Measurements from ENCODE around the gene REC8.
A peak's percentile ranks its signal among the peaks of the same experiment; 100 is the strongest.

REC8 gene, protein sequence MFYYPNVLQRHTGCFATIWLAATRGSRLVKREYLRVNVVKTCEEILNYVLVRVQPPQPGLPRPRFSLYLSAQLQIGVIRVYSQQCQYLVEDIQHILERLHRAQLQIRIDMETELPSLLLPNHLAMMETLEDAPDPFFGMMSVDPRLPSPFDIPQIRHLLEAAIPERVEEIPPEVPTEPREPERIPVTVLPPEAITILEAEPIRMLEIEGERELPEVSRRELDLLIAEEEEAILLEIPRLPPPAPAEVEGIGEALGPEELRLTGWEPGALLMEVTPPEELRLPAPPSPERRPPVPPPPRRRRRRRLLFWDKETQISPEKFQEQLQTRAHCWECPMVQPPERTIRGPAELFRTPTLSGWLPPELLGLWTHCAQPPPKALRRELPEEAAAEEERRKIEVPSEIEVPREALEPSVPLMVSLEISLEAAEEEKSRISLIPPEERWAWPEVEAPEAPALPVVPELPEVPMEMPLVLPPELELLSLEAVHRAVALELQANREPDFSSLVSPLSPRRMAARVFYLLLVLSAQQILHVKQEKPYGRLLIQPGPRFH

DNA sequence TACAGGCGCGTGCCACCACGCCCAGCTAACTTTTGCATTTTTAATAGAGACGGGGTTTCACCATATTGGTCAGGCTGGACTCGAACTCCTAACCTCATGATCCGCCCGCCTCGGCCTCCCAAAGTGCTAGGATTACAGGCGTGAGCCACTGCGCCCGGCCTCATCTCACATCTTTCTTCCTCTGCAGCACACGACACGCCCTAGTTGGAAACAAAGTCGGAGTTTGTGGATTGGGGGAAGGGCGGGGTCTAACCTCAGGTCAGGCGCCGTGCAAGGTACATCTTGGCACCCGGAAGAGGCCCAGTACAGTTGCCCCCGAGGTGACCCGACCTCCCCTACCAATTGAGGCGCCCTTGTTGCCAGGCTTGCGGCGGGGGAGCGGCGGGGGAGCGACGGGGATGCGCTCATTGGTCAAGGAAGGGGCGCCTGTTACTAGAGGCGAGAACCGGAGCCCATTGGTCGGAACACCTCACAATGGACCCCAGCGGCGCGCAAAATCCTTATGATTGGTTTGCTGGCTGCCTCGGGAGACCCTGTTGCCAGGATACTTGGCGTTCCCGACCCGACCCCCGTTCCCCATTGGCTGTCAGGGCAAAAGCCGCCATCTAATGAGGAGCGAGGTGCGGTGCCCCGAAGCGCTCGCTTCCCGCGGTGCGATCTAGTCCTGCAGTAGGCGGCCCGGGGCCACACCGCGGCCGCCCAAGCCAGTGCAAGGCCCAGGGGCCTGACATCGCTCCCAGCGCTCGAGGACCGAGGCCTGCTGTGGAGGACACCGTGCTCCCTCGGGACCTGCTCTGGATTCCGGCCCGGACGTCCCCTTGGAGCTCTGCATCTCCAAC is at the start of gene REC8:
REC8 (plus strand) TSS at position 659 of the 839 bp plus-strand sequence. CDS start 473 bp downstream, outside the sequence.
- DNase-seq: no peak

GRCh38 chr14:24122416-24122815 is 49.5 kb upstream of the REC8 start:
- DNase-seq: no peak

DNA sequence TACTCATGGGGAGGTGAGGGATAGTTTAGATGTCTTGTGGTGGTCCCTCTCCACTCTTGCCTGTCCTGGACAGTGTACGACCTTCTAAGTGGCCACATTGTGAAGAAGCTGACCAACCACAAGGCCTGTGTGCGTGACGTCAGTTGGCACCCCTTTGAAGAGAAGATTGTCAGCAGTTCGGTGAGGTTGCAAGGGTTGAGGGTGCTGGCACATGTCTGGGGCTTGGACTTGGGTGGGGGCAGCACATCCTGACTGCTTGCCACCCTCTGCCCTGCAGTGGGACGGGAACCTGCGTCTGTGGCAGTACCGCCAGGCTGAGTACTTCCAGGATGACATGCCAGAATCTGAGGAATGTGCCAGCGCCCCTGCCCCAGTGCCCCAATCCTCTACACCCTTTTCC is 49.0 kb upstream of the REC8 start:
- no peak for DNase-seq

DNA sequence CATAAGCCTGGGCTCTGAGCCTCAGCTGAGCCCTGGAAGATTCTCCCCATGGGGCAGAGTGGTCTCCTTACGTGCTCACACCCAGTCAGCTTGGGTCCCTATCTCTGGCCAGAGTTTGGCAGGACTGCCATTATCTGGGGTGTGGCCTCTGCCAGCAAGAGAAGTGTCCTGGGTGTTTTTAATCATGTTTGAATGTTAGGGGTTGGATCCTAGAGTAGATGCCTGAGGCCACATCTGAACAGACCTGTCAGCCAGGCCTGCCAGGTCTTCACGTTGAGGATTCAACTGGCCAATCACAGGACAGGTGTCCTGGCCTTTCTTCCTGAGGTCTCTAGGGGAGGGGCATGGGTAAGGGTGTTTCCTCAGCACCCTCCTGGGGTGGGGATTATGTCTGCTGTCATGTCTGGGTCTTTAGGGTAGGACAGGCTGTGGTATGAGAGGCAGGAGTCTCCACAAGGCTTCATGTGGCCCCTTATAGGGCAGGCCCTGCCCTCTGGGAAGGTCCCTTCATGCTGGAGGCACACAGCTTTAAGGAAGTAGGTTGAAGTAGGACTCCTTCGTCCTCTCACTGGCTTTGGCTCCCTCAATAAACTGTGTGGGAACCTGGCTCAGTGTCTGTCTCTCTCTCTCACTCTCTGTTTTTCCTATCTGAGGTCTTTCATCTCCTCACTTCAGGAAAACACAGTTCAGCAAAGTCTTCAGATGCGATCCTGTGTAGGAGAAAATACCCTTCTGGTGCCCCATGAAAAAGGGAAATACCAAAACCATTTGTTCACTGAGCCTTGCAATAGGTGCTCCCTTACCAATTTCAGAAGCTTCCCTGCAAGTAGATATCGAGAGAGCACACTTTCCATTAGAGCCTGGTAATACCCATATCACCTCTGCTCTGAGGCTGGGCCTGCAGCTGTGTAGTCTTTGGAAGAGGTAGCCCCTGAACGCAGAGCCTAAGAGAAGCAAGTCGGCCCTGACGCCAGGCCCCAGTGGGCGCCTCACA is 48.2 kb upstream of the REC8 start:
- DNase-seq: no peak

DNA sequence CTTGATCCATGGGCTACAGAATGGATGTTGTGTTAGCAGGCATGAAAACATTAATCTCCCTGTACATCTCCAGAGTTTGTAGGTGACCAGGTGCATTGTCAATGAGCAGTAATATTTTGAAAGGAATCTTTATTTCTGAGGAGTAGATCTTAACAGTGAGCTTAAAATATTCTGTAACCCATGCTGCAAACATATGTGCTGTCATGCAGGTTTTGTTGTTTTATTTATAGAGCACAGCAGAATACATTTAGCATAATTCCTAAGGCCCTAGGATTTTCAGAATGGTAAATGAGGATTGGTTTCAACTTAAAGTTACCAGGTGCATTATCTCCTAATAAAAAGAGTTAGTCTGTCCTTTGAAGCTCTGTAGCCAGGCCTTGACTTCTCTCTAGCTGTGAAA is 44.9 kb upstream of the REC8 start:
- no peak for DNase-seq

- DNase-seq: no peak
These were observed 44.2 kb upstream of the REC8 start for GRCh38 chr14:24127673-24128072.

- DNase-seq: no peak
These were observed 42.4 kb upstream of the REC8 start for GRCh38 chr14:24129410-24129998.

GRCh38 chr14:24130380-24130716 is 41.5 kb upstream of the REC8 start, which contains the start of gene FITM1:
Gene FITM1 (plus strand): TSS chr14:24130659. CDS start chr14:24131564, 905 bp downstream.
- no peak for DNase-seq

DNA sequence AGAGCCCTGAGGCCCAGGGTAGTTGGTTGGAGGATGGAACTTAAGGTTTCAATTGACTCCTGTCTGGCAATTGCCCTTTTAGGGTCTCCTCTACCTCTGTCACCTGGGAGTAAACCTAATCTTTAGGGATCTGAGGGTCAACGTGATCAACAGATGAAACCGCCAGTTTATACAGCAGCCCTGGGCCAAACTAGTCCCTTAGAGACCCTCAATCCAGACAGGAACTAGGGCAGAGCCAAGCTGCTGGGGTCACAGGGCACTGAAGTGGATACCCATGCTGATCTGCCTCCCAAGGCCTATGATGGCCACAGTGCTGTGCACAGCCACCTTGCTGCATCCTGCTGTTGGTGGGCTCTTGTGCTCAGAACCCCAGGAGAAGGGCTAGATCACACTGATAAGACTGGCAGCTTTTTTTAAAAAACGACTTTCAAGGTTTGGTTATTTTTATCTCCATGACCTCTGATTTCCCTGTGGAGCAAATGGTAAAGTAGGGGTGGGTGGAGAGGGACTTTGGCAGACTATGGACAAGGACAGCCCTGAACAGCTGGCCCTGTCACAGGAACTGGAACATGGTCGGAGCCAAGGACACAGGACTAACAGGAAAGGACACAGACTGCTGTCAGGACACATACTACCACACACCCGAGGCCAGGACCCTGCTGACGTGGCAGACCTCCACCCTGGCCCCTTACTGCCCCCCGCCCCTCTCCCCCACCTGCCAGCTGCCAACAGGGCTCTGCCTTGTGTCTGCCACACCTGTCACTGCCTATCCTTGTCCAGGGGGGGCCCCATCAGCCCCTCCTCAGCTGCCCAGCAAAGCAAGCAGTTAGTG is 40.9 kb upstream of the REC8 start:
- no peak for DNase-seq

DNA sequence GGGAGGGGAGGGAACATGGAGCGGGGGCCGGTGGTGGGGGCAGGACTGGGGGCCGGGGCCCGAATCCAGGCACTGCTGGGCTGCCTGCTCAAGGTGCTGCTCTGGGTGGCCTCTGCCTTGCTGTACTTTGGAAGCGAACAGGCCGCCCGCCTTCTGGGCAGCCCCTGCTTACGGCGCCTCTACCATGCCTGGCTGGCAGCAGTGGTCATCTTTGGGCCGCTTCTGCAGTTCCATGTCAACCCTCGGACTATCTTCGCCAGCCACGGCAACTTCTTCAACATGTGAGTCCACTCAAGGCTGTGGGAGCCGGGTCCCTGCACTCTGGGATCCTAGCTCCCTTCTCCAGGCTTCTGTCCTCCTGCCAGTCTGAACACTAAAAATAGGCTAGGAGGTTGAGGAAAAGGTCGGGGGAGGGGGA is 40.3 kb upstream of the REC8 start:
- no peak for DNase-seq

GRCh38 chr14:24132061-24132685 is 39.7 kb upstream of the REC8 start:
- DNase-seq: no peak

DNA sequence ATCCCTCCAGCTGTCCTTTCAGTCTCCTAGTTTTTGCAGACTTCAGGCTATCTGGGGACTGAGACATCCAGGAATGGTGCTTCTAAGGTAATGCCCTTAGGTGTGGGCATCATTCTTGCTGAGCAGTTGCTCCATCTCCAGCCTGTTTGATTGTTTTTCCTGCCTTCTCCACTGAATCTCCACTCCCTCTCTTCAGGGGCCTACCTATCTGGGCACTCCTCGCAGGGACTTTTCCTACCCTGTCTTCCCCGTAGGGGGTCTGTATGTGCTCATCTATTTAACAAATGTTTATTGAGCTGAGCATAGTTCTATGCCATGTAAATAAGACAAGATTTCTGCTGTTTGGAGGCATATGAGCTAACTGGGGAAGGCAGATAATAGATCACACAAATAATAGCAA is 38.9 kb upstream of the REC8 start:
- DNase-seq: no peak

GRCh38 chr14:24133735-24134134 is 38.1 kb upstream of the REC8 start:
- DNase-seq: no peak

- DNase-seq: no peak
These were observed 36.4 kb upstream of the REC8 start for GRCh38 chr14:24135584-24135833.

- DNase-seq: peak; percentile 89
These were observed 35.8 kb upstream of the REC8 start, which contains the start of gene PSME1 for GRCh38 chr14:24135834-24136683. Gene PSME1 (plus strand): TSS chr14:24136194. CDS start chr14:24136263, 69 bp downstream.

DNA sequence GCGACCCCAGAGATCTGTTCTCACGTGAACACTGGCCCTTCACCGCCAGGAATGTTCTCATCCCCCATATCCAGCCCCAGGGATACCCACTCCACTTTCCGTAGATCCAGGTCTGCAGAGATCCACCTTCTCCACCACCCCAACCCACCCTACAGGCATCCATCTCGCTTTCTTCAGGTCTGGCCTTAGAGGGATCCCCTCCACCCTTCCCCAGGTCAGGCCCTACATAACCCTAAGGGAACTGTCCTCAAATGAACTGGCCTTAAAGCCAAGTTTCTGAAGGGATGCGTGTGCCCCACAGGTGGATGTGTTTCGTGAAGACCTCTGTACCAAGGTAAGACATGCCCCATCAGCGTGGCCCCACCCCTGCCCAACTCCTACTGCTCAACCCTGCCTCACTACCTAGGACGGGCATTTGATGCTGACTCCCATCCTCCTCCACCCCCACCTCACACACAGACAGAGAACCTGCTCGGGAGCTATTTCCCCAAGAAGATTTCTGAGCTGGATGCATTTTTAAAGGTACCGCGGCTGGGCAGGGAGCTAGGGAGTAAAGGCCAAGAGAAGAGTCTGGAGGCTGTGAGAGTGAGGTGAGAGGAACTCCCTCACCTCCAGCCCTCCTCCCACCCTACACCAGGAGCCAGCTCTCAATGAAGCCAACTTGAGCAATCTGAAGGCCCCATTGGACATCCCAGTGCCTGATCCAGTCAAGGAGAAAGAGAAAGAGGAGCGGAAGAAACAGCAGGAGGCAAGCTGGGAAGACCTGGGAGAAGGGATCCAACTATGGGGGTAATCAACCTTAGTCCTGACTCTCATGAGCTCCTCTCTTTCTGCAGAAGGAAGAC is 35.0 kb upstream of the REC8 start:
- DNase-seq: no peak

- no peak for DNase-seq
These were observed 34.1 kb upstream of the REC8 start for GRCh38 chr14:24137529-24138395.

Measured in GDM1 (cell line).